OCI-LY1 (cell line): ENCODE data around the gene C5orf52.
A peak's percentile ranks its signal among the peaks of the same experiment; 100 is the strongest.

Experiments
- H2AFZ ChIP-seq: fragments of 200-600 bp; sonication (generic), shearing (Covaris generic); 2 replicates; pipeline ENCODE4 v1.6.0; 2014; ENCODE audit warnings: antibody characterized with exemption, mild to moderate bottlenecking, low read length
- H3F3A ChIP-seq: fragments of 200-600 bp; sonication (generic), shearing (Covaris generic); 2 replicates; pipeline ENCODE4 v1.6.0; 2014; ENCODE audit warnings: mild to moderate bottlenecking, antibody characterized with exemption, low read length, moderate library complexity; ENCODE audit not compliant: insufficient read depth
- H3K27ac ChIP-seq: fragments of 200-600 bp; sonication (generic); 2 replicates; pipeline ENCODE4 v1.5.1; 2014; ENCODE audit warnings: low read length, mixed run types, mild to moderate bottlenecking, low read depth; ENCODE audit not compliant: poor library complexity, severe bottlenecking
- H3K27me3 ChIP-seq: fragments of 200-600 bp; sonication (generic); 2 replicates; pipeline ENCODE4 v1.6.0; 2014; ENCODE audit warnings: antibody characterized with exemption, mild to moderate bottlenecking, low read length, moderate library complexity; ENCODE audit not compliant: insufficient read depth
- H3K36me3 ChIP-seq: fragments of 200-600 bp; sonication (generic); 2 replicates; pipeline ENCODE4 v1.6.1; 2014; ENCODE audit warnings: mild to moderate bottlenecking, antibody characterized with exemption, low read length, moderate library complexity, mixed read lengths; ENCODE audit not compliant: insufficient read depth
- H3K4me1 ChIP-seq: fragments of 200-600 bp; sonication (generic); 2 replicates; pipeline ENCODE4 v1.5.1; 2014; ENCODE audit warnings: mild to moderate bottlenecking, low read length, moderate library complexity; ENCODE audit not compliant: insufficient read depth, severe bottlenecking
- H3K4me2 ChIP-seq: fragments of 200-600 bp; sonication (generic), shearing (Covaris generic); 2 replicates; pipeline ENCODE4 v1.6.1; 2014; ENCODE audit warnings: low read length
- H3K4me3 ChIP-seq: fragments of 200-600 bp; sonication (generic); 2 replicates; pipeline ENCODE4 v1.5.1; 2014; ENCODE audit warnings: low read length, low read depth, mild to moderate bottlenecking, mixed read lengths; ENCODE audit not compliant: poor library complexity, severe bottlenecking
- H3K79me2 ChIP-seq: fragments of 200-600 bp; shearing (Covaris generic); 2 replicates; pipeline ENCODE4 v1.6.1; 2016; ENCODE audit warnings: mixed run types, low read length, mixed read lengths; ENCODE audit not compliant: insufficient read depth
- H3K9ac ChIP-seq: fragments of 200-600 bp; sonication (generic), shearing (Covaris generic); 2 replicates; pipeline ENCODE4 v1.6.1; 2014; ENCODE audit warnings: mild to moderate bottlenecking, low read length, mixed read lengths
- H3K9me2 ChIP-seq: fragments of 200-600 bp; sonication (generic), shearing (Covaris generic); 2 replicates; pipeline ENCODE4 v1.6.1; 2014; ENCODE audit warnings: low read depth, mild to moderate bottlenecking, low read length, mixed read lengths
- H3K9me3 ChIP-seq: fragments of 200-600 bp; shearing (Covaris generic); 2 replicates; pipeline ENCODE4 v1.6.1; 2014; ENCODE audit warnings: low read length, mixed read lengths
- H4K20me1 ChIP-seq: fragments of 200-600 bp; sonication (generic), shearing (Covaris generic); 2 replicates; pipeline ENCODE4 v1.6.0; 2016; ENCODE audit warnings: mild to moderate bottlenecking, low read length; ENCODE audit not compliant: insufficient read depth
- EZH2 ChIP-seq: fragments of 200-600 bp; sonication (generic), shearing (Covaris generic); IDR thresholded peaks from 2 replicates; pipeline ENCODE4 v1.8.0; 2017; ENCODE audit warnings: borderline replicate concordance, mixed run types, mild to moderate bottlenecking, antibody characterized with exemption, low read length, moderate library complexity, mixed read lengths
- TF ChIP-seq, protein P1 (sequence below): fragments of 200-600 bp; sonication (generic), shearing (Covaris generic); IDR thresholded peaks from 2 replicates; pipeline ENCODE4 v1.5.1; 2017; ENCODE audit warnings: mild to moderate bottlenecking, antibody characterized with exemption, low read length, moderate library complexity, mixed read lengths

Gene C5orf52

DNA sequence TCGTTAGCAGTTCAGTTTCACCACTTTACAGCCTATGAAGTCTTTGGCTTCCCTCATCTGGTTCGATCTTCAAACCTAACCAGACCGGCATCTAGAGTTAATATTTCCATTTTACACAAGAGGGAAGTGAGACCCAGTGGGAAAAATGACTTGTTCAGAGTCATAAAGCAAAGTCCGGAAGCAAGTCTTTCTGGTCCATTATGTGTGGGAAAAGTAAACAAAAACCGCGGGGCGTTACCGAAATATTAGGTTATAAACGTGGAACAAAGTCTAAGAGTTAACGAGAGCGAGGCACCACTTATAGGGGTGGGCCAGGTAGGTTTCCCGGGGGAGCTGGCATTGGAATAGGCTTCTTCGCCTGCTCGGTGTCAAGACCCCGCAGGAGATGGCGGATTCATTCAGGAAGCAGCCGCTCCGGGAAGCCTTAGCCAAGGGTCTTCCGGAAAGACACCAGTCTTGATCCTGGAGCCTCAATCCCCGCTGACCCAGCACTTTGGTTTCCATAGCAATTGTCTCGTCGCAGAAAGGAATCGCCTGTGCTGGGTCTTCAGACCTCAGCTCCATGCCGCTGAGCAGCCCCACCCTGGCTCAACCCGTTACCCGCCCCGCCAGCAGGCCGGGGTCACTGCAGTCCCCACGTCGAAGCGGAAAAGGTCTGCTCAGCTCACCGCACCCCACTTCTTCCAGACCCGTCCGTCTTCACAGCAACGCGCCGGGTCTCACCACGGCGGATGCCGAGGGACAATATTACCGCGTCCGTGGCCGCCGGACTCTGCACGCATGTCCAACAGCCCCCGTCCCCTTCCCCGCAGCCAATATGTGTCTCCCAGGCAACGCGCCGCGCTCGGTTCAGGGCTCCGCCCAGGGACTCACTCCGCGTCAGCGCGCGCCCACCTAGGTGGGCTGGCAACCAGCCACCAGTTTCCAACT is at the start of gene C5orf52:
Gene C5orf52 (plus strand): TSS at position 872 of the 930 bp plus-strand sequence. CDS start 82 bp downstream, outside the sequence.
- no peaks in the 10 kb centered on the region for H3K36me3 ChIP-seq
- H3K4me2 ChIP-seq: peak within 1 kb of the TSS; percentile 73
- H3K4me3 ChIP-seq: peak within 1 kb of the TSS; percentile 55
- H3K9me2 ChIP-seq: no peaks in the 10 kb centered on the region
- no peak within 1 kb of the TSS for H3K27ac ChIP-seq
- no peak for TF ChIP-seq EZH2
- TF ChIP-seq, protein P1, sequence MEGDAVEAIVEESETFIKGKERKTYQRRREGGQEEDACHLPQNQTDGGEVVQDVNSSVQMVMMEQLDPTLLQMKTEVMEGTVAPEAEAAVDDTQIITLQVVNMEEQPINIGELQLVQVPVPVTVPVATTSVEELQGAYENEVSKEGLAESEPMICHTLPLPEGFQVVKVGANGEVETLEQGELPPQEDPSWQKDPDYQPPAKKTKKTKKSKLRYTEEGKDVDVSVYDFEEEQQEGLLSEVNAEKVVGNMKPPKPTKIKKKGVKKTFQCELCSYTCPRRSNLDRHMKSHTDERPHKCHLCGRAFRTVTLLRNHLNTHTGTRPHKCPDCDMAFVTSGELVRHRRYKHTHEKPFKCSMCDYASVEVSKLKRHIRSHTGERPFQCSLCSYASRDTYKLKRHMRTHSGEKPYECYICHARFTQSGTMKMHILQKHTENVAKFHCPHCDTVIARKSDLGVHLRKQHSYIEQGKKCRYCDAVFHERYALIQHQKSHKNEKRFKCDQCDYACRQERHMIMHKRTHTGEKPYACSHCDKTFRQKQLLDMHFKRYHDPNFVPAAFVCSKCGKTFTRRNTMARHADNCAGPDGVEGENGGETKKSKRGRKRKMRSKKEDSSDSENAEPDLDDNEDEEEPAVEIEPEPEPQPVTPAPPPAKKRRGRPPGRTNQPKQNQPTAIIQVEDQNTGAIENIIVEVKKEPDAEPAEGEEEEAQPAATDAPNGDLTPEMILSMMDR: no peak
- no peaks in the 10 kb centered on the region for H3K79me2 ChIP-seq
- peaks cover 14% of the 10 kb centered on the region for H3K4me1 ChIP-seq
- no peaks in the 10 kb centered on the region for H3F3A ChIP-seq
- H3K9me3 ChIP-seq: no peaks in the 10 kb centered on the region
- peaks cover 5% of the 10 kb centered on the region for H3K27me3 ChIP-seq
- H4K20me1 ChIP-seq: no peaks in the 10 kb centered on the region
- no peak within 1 kb of the TSS for H2AFZ ChIP-seq
- H3K9ac ChIP-seq: peak within 1 kb of the TSS; percentile 5; the same call in 1 of the 2 replicates

DNA sequence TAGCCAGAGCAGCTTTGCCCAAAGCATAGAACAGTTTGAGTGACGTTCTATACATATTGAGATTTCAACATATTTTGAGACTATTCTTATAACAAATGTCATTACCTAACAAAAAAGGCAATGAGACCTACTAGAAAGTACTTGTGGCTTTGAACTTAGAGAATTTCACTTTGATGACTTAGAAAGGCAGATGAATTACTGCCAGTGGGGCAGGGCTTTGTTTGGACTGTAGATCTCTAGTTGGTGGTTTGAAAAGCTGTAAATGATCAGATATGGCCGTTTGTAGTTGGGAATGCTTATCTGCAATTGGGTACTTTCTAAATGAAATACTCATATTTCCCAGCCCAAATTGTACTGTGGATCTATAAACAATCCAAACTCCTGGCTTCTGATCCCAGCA is 47.2 kb upstream of the C5orf52 start:
- Histone ChIP-seq H3K79me2 (no peaks in the 10 kb centered on the region), H3K4me3 (no peak overlapping the region), H2AFZ (no peak overlapping the region), H3K27ac (no peak overlapping the region), H3K9me3 (no peaks in the 10 kb centered on the region), H4K20me1 (no peaks in the 10 kb centered on the region), H3K4me2 (no peak overlapping the region), H3K36me3 (no peaks in the 10 kb centered on the region), H3K9me2 (no peaks in the 10 kb centered on the region), H3K9ac (no peak overlapping the region), H3F3A (no peaks in the 10 kb centered on the region), H3K4me1 (no peaks in the 10 kb centered on the region), H3K27me3 (no peaks in the 10 kb centered on the region; the same call in 1 of the 2 replicates)
- TF ChIP-seq, protein P1: no peak
- TF ChIP-seq EZH2: no peak

DNA sequence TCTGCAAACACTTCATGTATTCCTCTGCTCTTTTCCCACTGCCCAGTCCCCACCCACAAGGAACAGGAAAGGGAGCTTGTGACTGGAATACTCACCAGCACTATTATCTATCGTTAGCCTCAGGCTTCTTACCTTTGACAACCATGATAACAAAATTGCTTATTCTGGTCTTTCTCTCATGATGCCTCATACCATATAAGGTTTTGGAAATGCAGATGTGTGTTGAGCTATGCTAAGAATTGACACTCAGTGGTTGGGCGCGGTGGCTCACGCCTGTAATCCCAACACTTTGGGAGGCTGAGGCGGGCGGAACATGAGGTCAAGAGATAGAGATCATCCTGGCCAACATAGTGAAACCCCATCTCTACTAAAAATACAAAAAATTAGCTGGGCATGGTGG is 44.5 kb upstream of the C5orf52 start:
- H3K36me3 ChIP-seq: no peaks in the 10 kb centered on the region
- no peaks in the 10 kb centered on the region; the same call in 1 of the 2 replicates for H3K27me3 ChIP-seq
- H3K9me2 ChIP-seq: no peaks in the 10 kb centered on the region
- no peaks in the 10 kb centered on the region for H3K4me1 ChIP-seq
- no peaks in the 10 kb centered on the region for H3K79me2 ChIP-seq
- no peak overlapping the region for H3K27ac ChIP-seq
- H2AFZ ChIP-seq: no peak overlapping the region
- no peaks in the 10 kb centered on the region for H3K9me3 ChIP-seq
- no peak overlapping the region for H3K4me3 ChIP-seq
- no peak overlapping the region for H3K9ac ChIP-seq
- H3F3A ChIP-seq: no peaks in the 10 kb centered on the region
- H4K20me1 ChIP-seq: no peaks in the 10 kb centered on the region
- TF ChIP-seq EZH2: no peak
- TF ChIP-seq, protein P1: no peak
- no peak overlapping the region for H3K4me2 ChIP-seq
